IMR-90 (cell line): Measurements from ENCODE around the gene MS4A4E. TPM values are rescaled to one million over a fixed set of nuclear protein-coding genes. Genes with fewer than 3 reads are reported as not detected.

ENCODE experiments used
- BHLHE40 ChIP-seq: fragments of 150-350 bp; IDR thresholded peaks from 2 replicates; pipeline ENCODE4 v1.6.1; 2016; ENCODE audit warnings: mild to moderate bottlenecking, low read depth, low read length
- ELK1 ChIP-seq: fragments of 150-350 bp; IDR thresholded peaks from 2 replicates; pipeline ENCODE4 v1.6.1; 2016; ENCODE audit warnings: low read depth, mild to moderate bottlenecking, low read length, moderate library complexity, borderline replicate concordance
- NFE2L2 ChIP-seq: fragments of 150-350 bp; IDR thresholded peaks from 2 replicates; pipeline ENCODE4 v1.6.1; 2016; ENCODE audit warnings: low read depth, mild to moderate bottlenecking, low read length
- RCOR1 ChIP-seq: IDR thresholded peaks from 2 replicates; pipeline ENCODE4 v1.6.1; 2012; ENCODE audit warnings: mild to moderate bottlenecking, low read length, improper control_type of control experiment; ENCODE audit not compliant: insufficient replicate concordance
- RFX5 ChIP-seq: IDR thresholded peaks from 2 replicates; pipeline ENCODE4 v1.8.0; 2012; ENCODE audit warnings: low read depth, mild to moderate bottlenecking, low read length, moderate library complexity
- SMC3 ChIP-seq: fragments of 150-350 bp; IDR thresholded peaks from 2 replicates; pipeline ENCODE4 v1.6.1; 2016; ENCODE audit warnings: low read depth, mild to moderate bottlenecking, antibody characterized with exemption, low read length, moderate library complexity
- polyA plus RNA-seq, 3 experiments: library from polyadenylated mRNA; depleted of rRNA; stranded (reverse); fragments of >200 nt; gene quantifications; 2 replicates each; pipeline ENCODE4 v1.2.3, GENCODE V29; 2012; ENCODE audit warnings: low replicate concordance in 1 of 3
- total RNA-seq: library from RNA; depleted of rRNA; stranded (reverse); fragments of >200 nt; gene quantifications from 2 replicates; pipeline ENCODE4 v1.2.3, GENCODE V29; 2012

The MS4A4E gene
- total and polyA plus RNA-seq, 2 of the 4 experiments (the other 2 are of a cell fraction): not detected

GRCh38 chr11:60251485-60252212 lies 8.7 kb upstream of the MS4A4E start (continued):
- no peak for TF ChIP-seq ELK1
- no peak for TF ChIP-seq BHLHE40
- TF ChIP-seq RFX5: no peak
- TF ChIP-seq SMC3: no peak
- TF ChIP-seq RCOR1: no peak
- no peak for TF ChIP-seq NFE2L2
